ENCODE measurements around the gene B4GALNT4.
"Not testable (repeated sequence)": the region's sequence is repeated elsewhere in the genome, so short reads cannot be mapped to it uniquely, and the experiment has no call there.

The B4GALNT4 gene

GRCh38 chr11:336659-337198, 32.6 kb upstream of the B4GALNT4 start:
- no peak for DNase-seq

- no peak for DNase-seq
Measured at GRCh38 chr11:337711-338110, 31.6 kb upstream of the B4GALNT4 start.

- DNase-seq: no peak
Measured at GRCh38 chr11:339963-340362, 29.3 kb upstream of the B4GALNT4 start.

DNA sequence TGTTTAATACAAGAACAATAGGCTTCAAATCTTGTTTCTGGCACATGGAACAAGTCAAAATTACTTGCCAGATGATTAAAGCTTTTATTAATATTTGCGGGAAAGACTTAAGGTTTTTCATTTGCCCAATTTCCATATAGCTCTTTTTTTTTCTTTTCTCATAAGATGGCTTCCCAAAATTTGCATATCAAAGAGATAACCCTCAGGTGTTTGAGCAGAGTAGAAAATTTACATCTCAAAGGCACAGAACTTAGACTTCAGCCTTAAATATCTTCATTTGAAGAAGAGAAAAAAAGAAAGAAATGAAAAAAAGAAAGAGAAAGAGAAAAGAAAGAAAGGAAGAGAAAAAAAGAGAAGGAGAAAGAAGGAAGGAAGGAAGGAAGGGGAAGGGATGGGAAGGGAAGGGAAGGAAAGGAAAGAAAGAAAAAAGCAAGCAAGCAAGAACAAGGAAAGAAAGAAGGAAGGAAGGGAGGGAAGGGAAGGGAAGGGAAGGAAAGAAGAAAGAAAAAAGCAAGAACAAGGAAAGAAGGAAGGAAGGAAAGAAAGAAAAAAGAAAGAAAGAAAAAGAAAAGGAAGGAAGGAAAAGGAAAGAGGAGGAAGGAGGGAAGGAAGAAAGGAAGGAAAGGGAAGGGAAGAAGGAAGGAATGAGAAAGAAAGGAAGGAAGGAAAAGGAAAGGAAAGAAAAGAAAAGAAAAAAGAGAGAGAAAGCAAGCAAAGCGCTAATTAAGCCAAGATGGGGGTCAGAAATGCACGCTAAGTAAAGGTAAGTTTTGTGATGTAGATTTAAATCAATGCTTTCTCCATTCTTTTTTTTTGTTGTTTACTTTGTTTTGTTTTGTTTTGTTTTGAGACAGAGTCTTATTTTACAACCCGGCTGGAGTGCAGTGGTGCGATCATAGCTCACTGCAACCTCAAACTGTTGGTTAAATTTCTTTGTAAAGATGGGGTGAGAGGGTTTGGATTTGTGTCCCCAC, 28.5 kb upstream of the B4GALNT4 start:
- DNase-seq: no peak

GRCh38 chr11:342328-342727, 27.0 kb upstream of the B4GALNT4 start:
- DNase-seq: no peak

- DNase-seq: no peak
Measured at GRCh38 chr11:344836-345578, 24.3 kb upstream of the B4GALNT4 start.

DNA sequence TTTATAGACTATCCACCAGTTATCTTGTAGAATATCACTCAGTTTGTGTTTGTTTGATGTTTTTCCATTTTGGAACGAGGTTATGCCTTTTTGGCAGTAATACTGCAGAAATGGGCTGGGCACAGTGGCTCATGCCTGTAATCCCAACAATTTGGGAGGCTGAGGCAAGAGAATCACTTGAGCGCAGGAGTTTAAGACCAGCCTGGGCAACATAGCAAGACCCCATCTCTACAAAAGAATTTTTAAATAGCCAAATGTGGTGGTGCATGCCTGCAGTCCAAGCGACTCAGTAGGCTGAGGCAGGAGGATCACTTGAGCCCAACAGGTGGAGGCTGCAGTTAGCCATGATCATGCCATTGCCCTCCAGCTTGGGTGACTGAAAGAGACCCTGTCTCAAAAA, 22.8 kb upstream of the B4GALNT4 start:
- DNase-seq: no peak

GRCh38 chr11:349270-349954, 19.9 kb upstream of the B4GALNT4 start:
- DNase-seq: not testable (repeated sequence)

GRCh38 chr11:350033-350722, 19.1 kb upstream of the B4GALNT4 start:
- not testable (repeated sequence) for DNase-seq

DNA sequence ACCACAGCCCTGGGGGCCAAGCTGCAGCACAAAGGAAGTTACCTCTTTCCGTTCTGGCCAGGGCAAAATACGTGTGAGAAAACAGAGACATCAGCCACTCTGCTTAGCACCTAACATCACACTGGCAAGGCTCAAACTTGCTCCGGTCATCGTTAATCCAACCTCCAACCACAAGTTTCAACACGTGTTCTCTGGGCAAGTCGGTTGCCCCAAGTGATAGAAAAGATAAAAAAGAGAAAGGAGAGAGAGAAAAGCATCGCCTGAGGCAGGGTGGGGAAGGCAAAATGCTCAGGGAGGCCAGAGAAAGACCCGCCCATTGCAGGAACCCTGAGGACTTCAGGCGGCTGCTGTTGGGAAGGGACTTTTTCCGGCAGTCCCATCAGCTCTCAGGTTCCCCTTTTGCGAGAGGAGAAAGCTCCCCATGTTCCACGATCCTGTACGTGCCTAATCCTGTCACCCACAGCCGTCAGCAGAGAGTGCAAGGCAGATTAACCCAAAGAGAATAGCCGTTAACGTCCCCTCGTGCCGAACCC, 18.5 kb upstream of the B4GALNT4 start:
- DNase-seq: no peak

DNA sequence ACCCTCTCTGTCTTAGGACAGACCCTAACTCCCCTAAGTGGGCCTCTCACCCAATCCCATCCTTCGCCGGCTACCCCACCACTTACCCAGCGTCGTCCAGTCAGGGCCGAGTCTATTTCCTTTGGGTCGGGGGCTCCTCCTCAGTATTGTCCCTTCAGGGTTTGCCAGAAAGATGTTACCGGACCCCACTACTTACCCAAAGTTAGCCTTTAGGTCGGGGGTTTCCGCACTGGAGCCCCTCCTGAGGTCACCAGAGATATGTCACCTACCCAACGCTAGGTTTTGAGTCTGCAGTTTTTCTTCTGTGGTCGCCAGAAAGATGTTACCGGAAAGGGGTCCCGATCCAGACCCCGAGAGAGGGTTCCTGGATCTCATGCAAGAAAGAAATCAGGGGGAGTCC, 17.9 kb upstream of the B4GALNT4 start:
- DNase-seq: no peak

DNA sequence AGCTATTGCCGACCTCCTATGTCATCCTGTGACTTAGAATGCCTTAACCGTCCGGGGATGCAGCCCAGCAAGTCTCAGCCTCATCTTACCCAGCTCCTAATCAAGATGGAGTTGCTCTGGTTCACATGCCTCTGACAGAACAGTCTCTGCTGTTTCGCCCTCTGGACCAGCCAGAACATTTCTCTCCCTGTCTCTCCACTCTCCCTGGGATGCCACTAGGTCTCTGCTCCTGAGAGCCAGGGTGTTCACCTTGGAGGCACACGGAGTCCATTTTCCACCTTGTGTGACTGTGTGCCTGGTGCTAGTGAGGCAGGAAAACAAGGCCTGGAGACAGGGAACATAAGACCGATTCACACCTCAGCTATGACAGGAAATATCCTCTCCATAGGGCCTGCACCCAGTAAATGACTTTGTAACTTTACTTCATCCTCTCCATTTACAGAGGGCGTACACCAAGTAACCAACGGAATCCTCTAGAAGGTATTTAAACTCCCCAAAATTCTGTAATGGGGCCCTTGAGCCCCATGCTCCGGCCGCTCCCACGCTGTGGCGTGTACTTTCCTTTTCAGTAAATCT, 16.8 kb upstream of the B4GALNT4 start:
- DNase-seq: no peak

- no peak for DNase-seq
Measured at GRCh38 chr11:353179-353873, 16.0 kb upstream of the B4GALNT4 start.

- DNase-seq: no peak
Measured at GRCh38 chr11:355581-356458, 13.5 kb upstream of the B4GALNT4 start.

GRCh38 chr11:356610-357009, 12.7 kb upstream of the B4GALNT4 start:
- DNase-seq: no peak

GRCh38 chr11:357582-357981, 11.7 kb upstream of the B4GALNT4 start:
- no peak for DNase-seq

- DNase-seq: no peak
Measured at GRCh38 chr11:358129-358800, 11.0 kb upstream of the B4GALNT4 start.

DNA sequence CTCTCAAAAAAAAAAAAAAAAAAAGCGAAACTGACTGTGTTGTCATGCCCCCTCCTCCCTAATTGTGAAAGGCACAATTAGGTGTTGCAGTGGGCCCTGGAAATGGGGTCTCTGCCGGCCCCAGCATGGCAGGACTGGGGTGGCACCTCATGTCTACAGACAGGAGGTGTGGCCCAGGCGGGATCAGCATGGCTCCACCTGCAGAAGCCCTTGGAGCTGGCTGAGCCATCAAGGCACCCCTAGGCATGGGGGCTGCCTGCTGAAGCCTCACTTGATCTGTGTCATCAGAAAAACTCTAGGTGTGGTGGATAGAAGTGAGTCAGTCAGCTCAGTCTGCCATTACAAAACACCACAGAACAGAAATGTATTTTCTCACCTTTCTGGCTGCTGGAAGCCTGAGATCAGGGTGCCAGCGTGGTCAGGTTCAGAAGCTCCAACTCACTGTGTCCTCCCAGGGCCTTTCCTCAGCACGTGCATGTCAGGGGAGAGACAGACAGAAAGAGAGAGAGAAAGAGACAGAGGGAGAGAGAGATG, 10.1 kb upstream of the B4GALNT4 start:
- no peak for DNase-seq
